ENCODE data around the gene FAM98C.

FAM98C gene

GRCh38 chr19:38371081-38371480 lies 31.8 kb upstream of the FAM98C start:
- no peak overlapping the region for H3K4me3 Mint-ChIP-seq
- peaks cover 17% of the 10 kb centered on the region for H3K4me1 Mint-ChIP-seq (ENCODE audit: low read depth)
- peaks cover 5% of the 10 kb centered on the region for H3K27me3 Mint-ChIP-seq (ENCODE audit: low read depth)
- no peaks in the 10 kb centered on the region for H3K9me3 Mint-ChIP-seq
- H3K36me3 Mint-ChIP-seq (ENCODE audit: low read depth) = peaks cover 9% of the 10 kb centered on the region
- no peak overlapping the region for H3K27ac Mint-ChIP-seq

- peaks cover 23% of the 10 kb centered on the region for H3K4me1 Mint-ChIP-seq (ENCODE audit: low read depth)
- peaks cover 16% of the 10 kb centered on the region for H3K36me3 Mint-ChIP-seq (ENCODE audit: low read depth)
- no peaks in the 10 kb centered on the region for H3K9me3 Mint-ChIP-seq
- H3K27me3 Mint-ChIP-seq (ENCODE audit: low read depth) = peaks cover 5% of the 10 kb centered on the region
- H3K27ac Mint-ChIP-seq = peak overlapping the region; percentile 96
- H3K4me3 Mint-ChIP-seq = peak overlapping the region; percentile 100
Measured at GRCh38 chr19:38373907-38374331, 29.0 kb upstream of the FAM98C start.

- Mint-ChIP-seq H3K4me1 (ENCODE audit: low read depth) (peaks cover 23% of the 10 kb centered on the region), H3K9me3 (no peaks in the 10 kb centered on the region), H3K27ac (peak within 1 kb of the TSS; percentile 96), H3K4me3 (peak within 1 kb of the TSS; percentile 100), H3K36me3 (ENCODE audit: low read depth) (peaks cover 21% of the 10 kb centered on the region), H3K27me3 (ENCODE audit: low read depth) (peaks cover 5% of the 10 kb centered on the region)
Measured at GRCh38 chr19:38374332-38375097, 28.4 kb upstream of the FAM98C start, which contains the start of gene PSMD8. Gene PSMD8, plus strand, starts transcription at chr19:38374571. Its CDS starts 31 bp downstream, at chr19:38374602.

GRCh38 chr19:38375098-38375493 lies 27.8 kb upstream of the FAM98C start:
- Mint-ChIP-seq H3K36me3 (ENCODE audit: low read depth) (peaks cover 26% of the 10 kb centered on the region), H3K4me1 (ENCODE audit: low read depth) (peaks cover 23% of the 10 kb centered on the region), H3K27ac (peak overlapping the region; percentile 96), H3K27me3 (ENCODE audit: low read depth) (peaks cover 5% of the 10 kb centered on the region), H3K9me3 (no peaks in the 10 kb centered on the region), H3K4me3 (peak overlapping the region; percentile 100)

GRCh38 chr19:38375748-38376147 lies 27.1 kb upstream of the FAM98C start:
- Mint-ChIP-seq H3K27ac (peak overlapping the region; percentile 96), H3K4me3 (peak overlapping the region; percentile 100), H3K4me1 (ENCODE audit: low read depth) (peaks cover 23% of the 10 kb centered on the region), H3K9me3 (no peaks in the 10 kb centered on the region), H3K27me3 (ENCODE audit: low read depth) (no peaks in the 10 kb centered on the region), H3K36me3 (ENCODE audit: low read depth) (peaks cover 31% of the 10 kb centered on the region)

GRCh38 chr19:38376576-38376975 lies 26.3 kb upstream of the FAM98C start:
- H3K27me3 Mint-ChIP-seq (ENCODE audit: low read depth) = no peaks in the 10 kb centered on the region
- peak overlapping the region; percentile 20 for H3K27ac Mint-ChIP-seq
- peak overlapping the region; percentile 100 for H3K4me3 Mint-ChIP-seq
- H3K4me1 Mint-ChIP-seq (ENCODE audit: low read depth) = peaks cover 23% of the 10 kb centered on the region
- H3K9me3 Mint-ChIP-seq = no peaks in the 10 kb centered on the region
- peaks cover 36% of the 10 kb centered on the region for H3K36me3 Mint-ChIP-seq (ENCODE audit: low read depth)

- Mint-ChIP-seq H3K4me3 (peak overlapping the region; percentile 100), H3K27ac (no peak overlapping the region), H3K9me3 (no peaks in the 10 kb centered on the region), H3K27me3 (ENCODE audit: low read depth) (no peaks in the 10 kb centered on the region), H3K4me1 (ENCODE audit: low read depth) (peaks cover 23% of the 10 kb centered on the region), H3K36me3 (ENCODE audit: low read depth) (peaks cover 41% of the 10 kb centered on the region)
Measured at GRCh38 chr19:38377052-38377451, 25.8 kb upstream of the FAM98C start.

- H3K27ac Mint-ChIP-seq = no peak overlapping the region
- peaks cover 23% of the 10 kb centered on the region for H3K4me1 Mint-ChIP-seq (ENCODE audit: low read depth)
- H3K27me3 Mint-ChIP-seq (ENCODE audit: low read depth) = no peaks in the 10 kb centered on the region
- no peaks in the 10 kb centered on the region for H3K9me3 Mint-ChIP-seq
- no peak overlapping the region for H3K4me3 Mint-ChIP-seq
- H3K36me3 Mint-ChIP-seq (ENCODE audit: low read depth) = peaks cover 47% of the 10 kb centered on the region
Measured at GRCh38 chr19:38378866-38379265, 24.0 kb upstream of the FAM98C start.

- no peak overlapping the region for H3K4me3 Mint-ChIP-seq
- peaks cover 6% of the 10 kb centered on the region for H3K4me1 Mint-ChIP-seq (ENCODE audit: low read depth)
- peaks cover 45% of the 10 kb centered on the region for H3K36me3 Mint-ChIP-seq (ENCODE audit: low read depth)
- no peak overlapping the region for H3K27ac Mint-ChIP-seq
- no peaks in the 10 kb centered on the region for H3K27me3 Mint-ChIP-seq (ENCODE audit: low read depth)
- H3K9me3 Mint-ChIP-seq = no peaks in the 10 kb centered on the region
Measured at GRCh38 chr19:38381138-38381537, 21.8 kb upstream of the FAM98C start.

GRCh38 chr19:38383184-38383583 lies 19.7 kb upstream of the FAM98C start:
- H3K4me3 Mint-ChIP-seq = no peak overlapping the region
- no peak overlapping the region for H3K27ac Mint-ChIP-seq
- peaks cover 40% of the 10 kb centered on the region for H3K36me3 Mint-ChIP-seq (ENCODE audit: low read depth)
- no peaks in the 10 kb centered on the region for H3K9me3 Mint-ChIP-seq
- H3K27me3 Mint-ChIP-seq (ENCODE audit: low read depth) = peaks cover 3% of the 10 kb centered on the region
- peaks cover 8% of the 10 kb centered on the region for H3K4me1 Mint-ChIP-seq (ENCODE audit: low read depth)

GRCh38 chr19:38383743-38384142 lies 19.1 kb upstream of the FAM98C start:
- Mint-ChIP-seq H3K27ac (no peak overlapping the region), H3K36me3 (ENCODE audit: low read depth) (peaks cover 40% of the 10 kb centered on the region), H3K4me3 (no peak overlapping the region), H3K4me1 (ENCODE audit: low read depth) (peaks cover 10% of the 10 kb centered on the region), H3K27me3 (ENCODE audit: low read depth) (peaks cover 4% of the 10 kb centered on the region), H3K9me3 (no peaks in the 10 kb centered on the region)

- Mint-ChIP-seq H3K36me3 (ENCODE audit: low read depth) (peaks cover 36% of the 10 kb centered on the region), H3K9me3 (no peaks in the 10 kb centered on the region)
Measured at GRCh38 chr19:38384209-38385027, 18.5 kb upstream of the FAM98C start.

GRCh38 chr19:38385057-38385803 lies 17.7 kb upstream of the FAM98C start:
- peaks cover 12% of the 10 kb centered on the region for H3K4me1 Mint-ChIP-seq (ENCODE audit: low read depth)
- H3K27ac Mint-ChIP-seq = no peak overlapping the region
- H3K36me3 Mint-ChIP-seq (ENCODE audit: low read depth) = peaks cover 29% of the 10 kb centered on the region
- no peak overlapping the region for H3K4me3 Mint-ChIP-seq
- no peaks in the 10 kb centered on the region for H3K9me3 Mint-ChIP-seq
- H3K27me3 Mint-ChIP-seq (ENCODE audit: low read depth) = peaks cover 14% of the 10 kb centered on the region

More at GRCh38 chr19:38384209-38385027, 18.5 kb upstream of the FAM98C start:
- Mint-ChIP-seq H3K27me3 (ENCODE audit: low read depth) (peaks cover 6% of the 10 kb centered on the region), H3K4me1 (ENCODE audit: low read depth) (peaks cover 10% of the 10 kb centered on the region), H3K27ac (no peak overlapping the region), H3K4me3 (no peak overlapping the region)

- Mint-ChIP-seq H3K4me1 (ENCODE audit: low read depth) (peaks cover 12% of the 10 kb centered on the region), H3K4me3 (no peak overlapping the region), H3K27me3 (ENCODE audit: low read depth) (peaks cover 17% of the 10 kb centered on the region), H3K9me3 (no peaks in the 10 kb centered on the region), H3K27ac (no peak overlapping the region), H3K36me3 (ENCODE audit: low read depth) (peaks cover 26% of the 10 kb centered on the region)
Measured at GRCh38 chr19:38385804-38386257, 17.1 kb upstream of the FAM98C start.
